ENCODE measurements around the gene MAPK1.

DNA sequence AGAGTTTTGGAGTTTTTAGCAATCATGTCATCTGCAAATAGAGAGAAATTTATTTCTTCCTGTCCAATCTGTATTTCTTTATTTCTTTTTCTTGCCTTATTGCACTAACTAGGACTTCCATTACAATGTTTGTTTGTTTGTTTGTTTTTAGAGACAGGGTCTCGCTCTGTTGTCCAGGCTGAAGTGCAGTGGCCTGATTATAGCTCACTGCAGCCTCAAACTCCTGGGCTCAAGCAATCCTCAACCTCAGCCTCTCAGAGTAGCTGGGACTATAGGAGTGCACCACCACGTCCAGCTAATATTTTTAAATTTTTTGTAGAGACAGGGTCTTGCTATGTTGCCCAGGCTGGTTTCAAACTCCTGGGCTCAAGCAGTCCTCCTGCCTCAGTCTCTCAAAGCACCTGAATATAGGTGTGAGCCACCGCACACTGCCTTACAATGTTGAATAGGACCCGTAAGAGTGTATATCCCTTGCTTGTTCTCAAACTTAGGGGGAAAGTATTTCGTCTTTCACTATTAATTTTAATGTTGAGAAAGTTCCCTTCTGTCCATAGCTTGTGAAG lies 29.6 kb upstream of the MAPK1 start:
- TF ChIP-seq, protein P1, sequence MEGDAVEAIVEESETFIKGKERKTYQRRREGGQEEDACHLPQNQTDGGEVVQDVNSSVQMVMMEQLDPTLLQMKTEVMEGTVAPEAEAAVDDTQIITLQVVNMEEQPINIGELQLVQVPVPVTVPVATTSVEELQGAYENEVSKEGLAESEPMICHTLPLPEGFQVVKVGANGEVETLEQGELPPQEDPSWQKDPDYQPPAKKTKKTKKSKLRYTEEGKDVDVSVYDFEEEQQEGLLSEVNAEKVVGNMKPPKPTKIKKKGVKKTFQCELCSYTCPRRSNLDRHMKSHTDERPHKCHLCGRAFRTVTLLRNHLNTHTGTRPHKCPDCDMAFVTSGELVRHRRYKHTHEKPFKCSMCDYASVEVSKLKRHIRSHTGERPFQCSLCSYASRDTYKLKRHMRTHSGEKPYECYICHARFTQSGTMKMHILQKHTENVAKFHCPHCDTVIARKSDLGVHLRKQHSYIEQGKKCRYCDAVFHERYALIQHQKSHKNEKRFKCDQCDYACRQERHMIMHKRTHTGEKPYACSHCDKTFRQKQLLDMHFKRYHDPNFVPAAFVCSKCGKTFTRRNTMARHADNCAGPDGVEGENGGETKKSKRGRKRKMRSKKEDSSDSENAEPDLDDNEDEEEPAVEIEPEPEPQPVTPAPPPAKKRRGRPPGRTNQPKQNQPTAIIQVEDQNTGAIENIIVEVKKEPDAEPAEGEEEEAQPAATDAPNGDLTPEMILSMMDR (conservative IDR thresholded peaks at IDR 0.05; ENCODE audit: low read length), result no peak
- TF ChIP-seq EZH2phosphoT487 (IDR thresholded peaks at IDR 0.05; ENCODE audit: borderline replicate concordance, low read depth, low read length), result no peak
